Neural cell (in vitro differentiated cells): ENCODE results near the gene BBS12. TPM values are rescaled to one million over a fixed set of nuclear protein-coding genes. Genes with fewer than 3 reads are reported as not detected.

Experiments
- H2AFZ ChIP-seq: fragments of 200-600, 300-800 bp; sonication (generic), shearing (Covaris generic); 2 replicates; pipeline ENCODE4 v1.6.0; 2014; ENCODE audit warnings: low read depth, mild to moderate bottlenecking, antibody characterized with exemption, low read length, moderate library complexity
- H3F3A ChIP-seq: fragments of 200-600 bp; shearing (Covaris generic); 2 replicates; pipeline ENCODE4 v1.6.1; 2016; ENCODE audit warnings: mild to moderate bottlenecking, moderate library complexity, mixed read lengths, antibody characterized with exemption, low read length; ENCODE audit not compliant: insufficient read depth, poor library complexity, severe bottlenecking
- H3K27ac ChIP-seq: fragments of 200-600, 300-800 bp; sonication (generic), shearing (Covaris generic); 2 replicates; pipeline ENCODE4 v1.5.1; 2014; ENCODE audit warnings: mild to moderate bottlenecking, low read length, moderate library complexity
- H3K27me3 ChIP-seq: fragments of 300-800, 200-600 bp; sonication (generic), shearing (Covaris generic); 2 replicates; pipeline ENCODE4 v1.6.0; 2014; ENCODE audit warnings: mild to moderate bottlenecking, low read depth, low read length, moderate library complexity; ENCODE audit not compliant: insufficient read depth
- H3K36me3 ChIP-seq: fragments of 300-800, 200-600 bp; sonication (generic), shearing (Covaris generic); 2 replicates; pipeline ENCODE4 v1.5.1; 2014; ENCODE audit warnings: mild to moderate bottlenecking, antibody characterized with exemption, low read length, moderate library complexity; ENCODE audit not compliant: insufficient read depth
- H3K4me2 ChIP-seq: fragments of 300-800, 200-600 bp; sonication (generic), shearing (Covaris generic); 2 replicates; pipeline ENCODE4 v1.6.0; 2014; ENCODE audit warnings: mild to moderate bottlenecking, low read length
- H3K4me3 ChIP-seq: fragments of 300-800, 200-600 bp; sonication (generic), shearing (Covaris generic); 2 replicates; pipeline ENCODE4 v1.5.1; 2014; ENCODE audit warnings: mild to moderate bottlenecking, low read length, moderate library complexity
- H3K79me2 ChIP-seq: fragments of 200-600 bp; shearing (Covaris generic); replicated peaks from 2 replicates; pipeline ENCODE4 v1.6.0; 2014; ENCODE audit warnings: mild to moderate bottlenecking, low read length, moderate library complexity; ENCODE audit not compliant: insufficient read depth
- H3K9ac ChIP-seq: fragments of 300-800, 200-600 bp; sonication (generic), shearing (Covaris generic); 2 replicates; pipeline ENCODE4 v1.6.1; 2016; ENCODE audit warnings: mild to moderate bottlenecking, low read length, mixed read lengths
- H3K9me2 ChIP-seq: fragments of 200-600 bp; shearing (Covaris generic); 2 replicates; pipeline ENCODE4 v1.6.1; 2016; ENCODE audit warnings: mild to moderate bottlenecking, low read length, mixed read lengths; ENCODE audit not compliant: insufficient read depth
- H3K9me3 ChIP-seq: fragments of 200-600, 300-800 bp; sonication (generic), shearing (Covaris generic); 2 replicates; pipeline ENCODE4 v1.6.1; 2016; ENCODE audit warnings: mild to moderate bottlenecking, mixed run types, low read length, moderate library complexity, mixed read lengths
- H4K20me1 ChIP-seq: fragments of 200-600 bp; shearing (Covaris generic); 2 replicates; pipeline ENCODE4 v1.6.1; 2016; ENCODE audit warnings: mild to moderate bottlenecking, mixed run types; ENCODE audit not compliant: insufficient read depth
- CTCF ChIP-seq: fragments of 450-650 bp; IDR thresholded peaks from 2 replicates; pipeline ENCODE4 v1.5.1; 2014; ENCODE audit warnings: antibody characterized with exemption, mild to moderate bottlenecking, moderate library complexity; ENCODE audit not compliant: poor library complexity, severe bottlenecking
- EP300 ChIP-seq: fragments of 450-650 bp; conservative IDR thresholded peaks from 2 replicates; pipeline ENCODE4 v1.6.1; 2014; ENCODE audit warnings: antibody characterized with exemption, mild to moderate bottlenecking, moderate library complexity; ENCODE audit not compliant: poor library complexity, severe bottlenecking
- EZH2 ChIP-seq: fragments of 200-600, 300-800 bp; shearing (Covaris generic), sonication (generic); IDR thresholded peaks from 2 replicates; pipeline ENCODE4 v1.6.1; 2014; ENCODE audit warnings: antibody characterized with exemption, low read length, borderline replicate concordance, mild to moderate bottlenecking; ENCODE audit not compliant: insufficient read depth, poor library complexity, severe bottlenecking
- MXI1 ChIP-seq: fragments of 450-650 bp; conservative IDR thresholded peaks from 2 replicates; pipeline ENCODE4 v1.6.1; 2014; ENCODE audit warnings: antibody characterized with exemption, mild to moderate bottlenecking; ENCODE audit not compliant: poor library complexity, severe bottlenecking
- POLR2AphosphoS5 ChIP-seq: IDR thresholded peaks from 2 replicates; pipeline ENCODE4 v1.6.1; 2012
- REST ChIP-seq: IDR thresholded peaks from 2 replicates; pipeline ENCODE4 v1.6.1; 2012; ENCODE audit warnings: borderline replicate concordance
- SMC3 ChIP-seq: fragments of 450-650 bp; conservative IDR thresholded peaks from 2 replicates; pipeline ENCODE4 v1.6.1; 2014; ENCODE audit warnings: antibody characterized with exemption, mild to moderate bottlenecking, moderate library complexity; ENCODE audit not compliant: poor library complexity
- TAF1 ChIP-seq: IDR thresholded peaks from 2 replicates; pipeline ENCODE4 v1.6.1; 2012; ENCODE audit warnings: low read depth
- polyA plus RNA-seq: library from polyadenylated mRNA; depleted of rRNA; stranded (reverse); fragments of >200 nt; gene quantifications from 2 replicates; pipeline ENCODE4 v1.2.3, GENCODE V29; 2014

The BBS12 gene
- polyA plus RNA-seq, 1 donor from 2014 or later: 3.7 TPM

- H3K4me2 ChIP-seq: no peak overlapping the region
- no peaks in the 10 kb centered on the region for H3F3A ChIP-seq
- H3K27ac ChIP-seq: no peak overlapping the region
- TF ChIP-seq REST: no peak
- no peaks in the 10 kb centered on the region for H4K20me1 ChIP-seq
- no peak overlapping the region for H3K9ac ChIP-seq
- H3K9me3 ChIP-seq: no peaks in the 10 kb centered on the region
- H3K79me2 ChIP-seq: no peaks in the 10 kb centered on the region
- H3K27me3 ChIP-seq: no peaks in the 10 kb centered on the region
- H3K4me3 ChIP-seq: no peak overlapping the region
- no peak overlapping the region for H2AFZ ChIP-seq
- no peaks in the 10 kb centered on the region for H3K9me2 ChIP-seq
- no peaks in the 10 kb centered on the region for H3K36me3 ChIP-seq
Measured at GRCh38 chr4:122787940-122788339, 55.4 kb downstream of the BBS12 start.

- TF ChIP-seq TAF1 (no peak), SMC3 (no peak), EZH2 (no peak)
- H3F3A ChIP-seq: no peaks in the 10 kb centered on the region
- H2AFZ ChIP-seq: no peak overlapping the region
- no peaks in the 10 kb centered on the region for H4K20me1 ChIP-seq
- no peak overlapping the region for H3K4me2 ChIP-seq
- no peaks in the 10 kb centered on the region for H3K27me3 ChIP-seq
- H3K27ac ChIP-seq: no peak overlapping the region
- no peaks in the 10 kb centered on the region for H3K9me2 ChIP-seq
- no peaks in the 10 kb centered on the region for H3K36me3 ChIP-seq
- no peaks in the 10 kb centered on the region for H3K9me3 ChIP-seq
- H3K4me3 ChIP-seq: no peak overlapping the region
- no peaks in the 10 kb centered on the region for H3K79me2 ChIP-seq
- no peak overlapping the region for H3K9ac ChIP-seq
Measured at GRCh38 chr4:122788935-122789334, 56.4 kb downstream of the BBS12 start.

GRCh38 chr4:122793811-122794210 is 61.3 kb downstream of the BBS12 start:
- H3K27me3 ChIP-seq: no peaks in the 10 kb centered on the region
- H3K27ac ChIP-seq: no peak overlapping the region
- H3K4me3 ChIP-seq: no peak overlapping the region
- no peak overlapping the region for H3K9ac ChIP-seq
- no peak overlapping the region for H3K4me2 ChIP-seq
- no peaks in the 10 kb centered on the region for H3K79me2 ChIP-seq
- no peaks in the 10 kb centered on the region for H3K36me3 ChIP-seq
- no peak overlapping the region for H2AFZ ChIP-seq
- no peaks in the 10 kb centered on the region for H3F3A ChIP-seq
- no peaks in the 10 kb centered on the region for H4K20me1 ChIP-seq
- no peaks in the 10 kb centered on the region for H3K9me3 ChIP-seq
- H3K9me2 ChIP-seq: no peaks in the 10 kb centered on the region
- TF ChIP-seq EP300: no peak
- no peak for TF ChIP-seq SMC3
- no peak for TF ChIP-seq EZH2
- TF ChIP-seq POLR2AphosphoS5: no peak
- TF ChIP-seq REST: no peak
- no peak for TF ChIP-seq CTCF
- TF ChIP-seq TAF1: no peak
- TF ChIP-seq MXI1: no peak
